SK-MEL-5 (cell line): ENCODE results near the gene VPS37C. TPM values are rescaled to one million over a fixed set of nuclear protein-coding genes. Genes with fewer than 3 reads are reported as not detected.
"Not testable (repeated sequence)": the region's sequence is repeated elsewhere in the genome, so short reads cannot be mapped to it uniquely, and the experiment has no call there.

ENCODE experiments used
- DNase-seq: peaks from one replicate; pipeline ENCODE4 v3.0.0-alpha.2; 2016; ENCODE audit warnings: low read depth, low spot score
- in situ Hi-C: cut with HindIII; loops from 2 replicates; pipeline ENCODE4 v1.10.0; 2016; ENCODE audit warnings: low sequenced_read_pairs, high pct_unique_total_duplicates, low pct_unique_long_range_greater_than_20kb
- total RNA-seq: library from RNA; depleted of rRNA; stranded (reverse); fragments of >200 nt; shearing (Covaris generic); gene quantifications from 2 replicates; pipeline ENCODE4 v1.2.3, GENCODE V29; 2014

VPS37C gene
- total RNA-seq, 1 experiment from 2014 or later, result 17.4 TPM

- DNase-seq, result no peak
- in situ Hi-C loops, result no loop called here
Measured at GRCh38 chr11:61183645-61184044, 22.4 kb upstream of the VPS37C start.

- in situ Hi-C loops, result no loop called here
- DNase-seq, result no peak
Measured at GRCh38 chr11:61181489-61181888, 20.3 kb upstream of the VPS37C start.

DNA sequence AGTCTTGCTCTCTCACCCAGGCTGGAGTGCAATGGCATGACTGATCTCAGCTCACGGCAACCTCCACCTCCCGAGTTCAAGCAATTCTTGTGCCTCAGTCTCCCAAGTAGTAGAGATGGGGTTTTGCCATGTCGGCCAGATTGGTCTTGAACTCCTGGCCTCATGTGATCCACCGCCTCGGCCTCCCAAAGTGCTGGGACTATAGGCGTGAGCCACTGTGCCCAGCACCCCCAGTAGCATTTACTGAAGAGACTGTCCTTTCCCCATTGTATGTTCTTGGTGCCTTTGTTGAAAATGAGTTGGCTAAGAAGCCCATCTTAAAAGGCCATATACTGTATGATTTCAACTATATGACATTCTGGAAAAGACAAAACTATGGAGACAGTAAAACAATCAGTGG, 19.0 kb upstream of the VPS37C start:
- in situ Hi-C loops, DNase-seq: not testable (repeated sequence)

DNA sequence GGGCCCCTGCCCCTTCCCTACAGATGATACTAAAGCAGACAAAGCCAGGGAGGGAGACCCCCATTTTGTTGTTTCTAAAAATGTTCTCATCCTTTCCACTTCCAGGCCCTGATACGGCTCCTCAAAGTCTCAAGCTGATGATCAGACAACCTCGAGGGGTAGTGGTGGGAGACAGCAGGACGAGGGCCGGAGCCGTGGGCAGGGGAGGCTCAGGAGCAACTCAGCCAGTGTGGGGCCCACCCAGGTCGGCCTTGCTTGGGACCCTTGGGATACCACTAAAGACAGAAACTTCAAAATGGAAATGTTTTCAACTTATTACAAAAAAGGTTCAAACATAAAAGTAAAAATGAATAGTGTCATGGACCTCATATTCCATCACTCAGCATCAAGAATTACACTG, 15.2 kb upstream of the VPS37C start:
- DNase-seq, result no peak
- in situ Hi-C loops, result no loop called here

DNA sequence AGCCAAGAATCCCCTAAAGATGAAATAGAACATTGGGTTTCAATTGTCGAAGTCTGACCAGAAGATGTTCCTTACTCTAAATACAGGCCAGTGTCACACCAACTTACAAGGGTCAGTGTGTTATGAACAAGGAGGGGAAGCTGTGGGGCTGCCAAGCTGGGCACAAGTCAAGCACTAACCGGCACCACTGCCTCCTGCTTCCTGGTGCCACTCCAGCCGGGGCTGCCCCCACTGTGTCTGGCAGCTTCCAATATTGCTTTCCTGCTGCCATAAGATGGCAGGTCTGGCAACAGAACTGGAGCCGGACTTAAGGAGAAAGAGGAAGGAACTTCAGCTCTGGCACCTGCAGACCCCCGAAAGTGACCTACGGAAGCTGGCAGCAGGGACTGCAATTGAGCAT, 13.7 kb upstream of the VPS37C start:
- in situ Hi-C loops, result no loop called here
- no peak for DNase-seq

DNA sequence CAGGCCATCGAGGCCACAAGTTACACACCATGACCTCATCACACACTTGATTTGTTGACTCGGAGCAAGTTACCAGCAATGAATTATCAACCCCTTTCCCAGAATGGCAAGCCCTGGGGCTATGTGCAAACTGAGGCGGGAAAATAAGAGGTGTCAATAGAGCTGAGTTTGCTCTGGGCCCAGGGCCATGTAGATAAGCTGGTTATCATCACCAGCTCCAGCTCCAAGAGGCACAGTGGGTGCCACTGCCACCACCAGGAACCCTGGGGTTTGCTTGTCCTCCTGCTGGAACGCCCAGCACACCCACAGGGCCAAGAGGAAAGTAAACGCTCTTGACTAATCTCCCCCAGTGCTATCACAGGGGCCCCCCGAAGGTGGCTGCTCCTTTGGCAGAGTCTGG, 13.0 kb upstream of the VPS37C start:
- in situ Hi-C loops, result no loop called here
- no peak for DNase-seq

GRCh38 chr11:61173456-61173855, 12.2 kb upstream of the VPS37C start:
- peak; percentile 61 for DNase-seq
- in situ Hi-C loops, result no loop called here

DNA sequence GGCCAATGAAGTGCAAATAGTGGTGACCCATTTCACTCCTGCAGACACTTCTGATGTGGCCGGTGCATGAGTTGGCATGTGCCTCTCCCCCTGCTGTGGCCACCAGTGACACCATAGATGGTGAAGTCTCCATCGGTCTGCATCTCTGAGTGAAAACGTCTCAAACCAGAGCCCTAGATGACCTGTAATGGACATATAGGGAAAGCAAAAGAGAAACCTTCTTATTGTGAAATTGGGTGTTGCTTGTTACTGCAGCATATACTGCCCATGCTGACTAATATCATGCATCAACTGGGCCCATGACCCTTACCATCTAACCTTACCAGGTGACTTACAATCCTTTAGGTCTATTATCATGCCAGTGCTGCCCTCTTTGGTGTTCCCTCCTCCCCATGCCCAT, 11.7 kb upstream of the VPS37C start:
- no peak for DNase-seq
- in situ Hi-C loops, result no loop called here

GRCh38 chr11:61172356-61172755, 11.1 kb upstream of the VPS37C start:
- DNase-seq, result no peak
- in situ Hi-C loops, result no loop called here

GRCh38 chr11:61171907-61172306, 10.7 kb upstream of the VPS37C start:
- DNase-seq, result no peak
- in situ Hi-C loops, result no loop called here

DNA sequence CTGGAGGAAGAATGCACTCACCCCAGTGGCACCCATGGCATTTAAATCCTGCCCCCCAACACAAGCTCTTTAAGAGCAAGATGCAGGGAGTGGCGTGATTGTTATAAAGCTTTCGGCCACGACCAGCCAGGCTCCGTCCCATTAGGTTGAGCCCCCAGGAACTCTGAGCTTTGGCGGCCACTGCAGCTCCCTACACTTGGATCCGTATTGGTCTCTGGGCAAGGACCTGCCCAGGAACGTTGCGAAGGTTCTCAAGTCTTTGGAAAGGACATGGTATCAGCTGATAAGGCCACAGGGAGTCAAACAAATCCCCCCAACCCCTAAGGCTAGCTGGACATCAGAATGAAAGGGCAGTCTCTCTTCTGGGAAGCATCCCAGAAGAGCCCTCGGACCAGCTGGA, 9.3 kb upstream of the VPS37C start:
- no peak for DNase-seq
- in situ Hi-C loops, result no loop called here

DNA sequence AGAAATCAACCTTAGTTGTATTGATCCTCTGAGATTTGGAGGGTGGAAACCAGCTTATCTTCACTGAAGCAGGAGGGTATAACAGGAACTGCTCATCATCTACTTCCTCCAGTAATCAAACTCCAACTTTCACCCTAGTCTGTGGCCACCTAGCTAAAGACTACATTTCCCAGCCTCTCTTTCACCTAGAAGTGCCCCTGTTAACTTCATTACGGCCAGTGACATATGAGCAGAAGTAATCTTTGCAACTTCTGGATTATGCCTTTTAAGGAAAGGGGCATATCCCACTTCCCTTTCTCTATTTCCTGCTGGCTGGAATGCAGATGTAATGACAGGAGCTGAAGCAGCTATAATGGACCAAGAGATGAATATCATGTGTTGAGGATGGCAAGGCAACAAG, 7.6 kb upstream of the VPS37C start:
- no peak for DNase-seq
- in situ Hi-C loops, result no loop called here

DNA sequence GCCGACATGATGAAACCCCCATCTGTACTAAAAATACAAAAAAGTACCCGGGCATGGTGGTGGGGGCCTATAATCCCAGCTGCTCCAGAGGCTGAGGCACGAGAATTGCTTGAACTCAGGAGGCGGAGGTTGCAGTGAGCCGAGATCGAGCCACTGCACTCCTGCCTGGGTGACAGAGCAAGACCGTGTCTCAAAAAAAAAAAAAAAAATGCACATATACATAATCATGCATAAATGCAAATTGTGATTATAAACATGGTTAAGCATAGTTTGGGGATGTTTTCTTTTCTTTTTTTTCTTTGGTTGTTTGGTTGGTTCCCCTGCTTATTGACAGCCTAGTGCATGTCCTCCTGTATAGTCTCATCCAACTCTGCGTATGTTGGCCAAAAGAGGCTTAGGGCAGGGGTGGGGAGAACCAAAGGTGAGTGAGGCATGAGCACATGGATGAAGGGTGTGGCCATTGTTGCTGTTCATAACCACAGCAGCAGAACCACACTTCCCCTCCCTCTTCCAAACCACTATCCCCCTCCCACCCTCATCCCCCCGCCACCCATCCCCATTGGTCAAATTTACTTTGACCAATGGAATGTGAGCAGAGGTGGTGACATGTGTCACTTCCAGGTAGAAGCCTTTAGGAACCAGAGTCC, 6.9 kb upstream of the VPS37C start:
- in situ Hi-C loops, result no loop called here
- DNase-seq, result no peak

DNA sequence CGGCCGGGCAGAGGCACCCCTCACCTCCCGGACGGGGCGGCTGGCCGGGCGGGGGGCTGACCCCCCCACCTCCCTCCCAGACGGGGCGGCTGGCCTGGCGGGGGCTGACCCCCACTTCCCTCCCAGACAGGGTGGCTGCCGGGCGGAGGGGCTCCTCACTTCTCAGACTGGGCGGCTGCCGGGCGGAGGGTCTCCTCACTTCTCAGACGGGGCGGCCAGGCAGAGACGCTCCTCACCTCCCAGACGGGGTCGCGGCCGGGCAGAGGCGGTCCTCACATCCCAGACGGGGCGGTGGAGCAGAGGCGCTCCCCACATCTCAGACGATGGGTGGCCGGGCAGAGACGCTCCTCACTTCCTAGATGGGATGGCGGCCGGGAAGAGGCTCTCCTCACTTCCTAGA, 5.1 kb upstream of the VPS37C start:
- in situ Hi-C loops, DNase-seq: not testable (repeated sequence)

DNA sequence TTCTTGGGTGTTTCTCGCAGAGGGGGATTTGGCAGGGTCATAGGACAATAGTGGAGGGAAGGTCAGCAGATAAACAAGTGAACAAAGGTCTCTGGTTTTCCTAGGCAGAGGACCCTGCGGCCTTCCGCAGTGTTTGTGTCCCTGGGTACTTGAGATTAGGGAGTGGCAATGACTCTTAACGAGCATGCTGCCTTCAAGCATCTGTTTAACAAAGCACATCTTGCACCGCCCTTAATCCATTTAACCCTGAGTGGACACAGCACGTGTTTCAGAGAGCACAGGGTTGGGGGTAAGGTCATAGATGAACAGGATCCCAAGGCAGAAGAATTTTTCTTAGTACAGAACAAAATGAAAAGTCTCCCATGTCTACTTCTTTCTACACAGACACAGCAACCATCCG, 4.6 kb upstream of the VPS37C start:
- DNase-seq, in situ Hi-C loops: not testable (repeated sequence)

GRCh38 chr11:61164606-61165424, 3.6 kb upstream of the VPS37C start:
- DNase-seq, result no peak
- in situ Hi-C loops, result no loop called here

DNA sequence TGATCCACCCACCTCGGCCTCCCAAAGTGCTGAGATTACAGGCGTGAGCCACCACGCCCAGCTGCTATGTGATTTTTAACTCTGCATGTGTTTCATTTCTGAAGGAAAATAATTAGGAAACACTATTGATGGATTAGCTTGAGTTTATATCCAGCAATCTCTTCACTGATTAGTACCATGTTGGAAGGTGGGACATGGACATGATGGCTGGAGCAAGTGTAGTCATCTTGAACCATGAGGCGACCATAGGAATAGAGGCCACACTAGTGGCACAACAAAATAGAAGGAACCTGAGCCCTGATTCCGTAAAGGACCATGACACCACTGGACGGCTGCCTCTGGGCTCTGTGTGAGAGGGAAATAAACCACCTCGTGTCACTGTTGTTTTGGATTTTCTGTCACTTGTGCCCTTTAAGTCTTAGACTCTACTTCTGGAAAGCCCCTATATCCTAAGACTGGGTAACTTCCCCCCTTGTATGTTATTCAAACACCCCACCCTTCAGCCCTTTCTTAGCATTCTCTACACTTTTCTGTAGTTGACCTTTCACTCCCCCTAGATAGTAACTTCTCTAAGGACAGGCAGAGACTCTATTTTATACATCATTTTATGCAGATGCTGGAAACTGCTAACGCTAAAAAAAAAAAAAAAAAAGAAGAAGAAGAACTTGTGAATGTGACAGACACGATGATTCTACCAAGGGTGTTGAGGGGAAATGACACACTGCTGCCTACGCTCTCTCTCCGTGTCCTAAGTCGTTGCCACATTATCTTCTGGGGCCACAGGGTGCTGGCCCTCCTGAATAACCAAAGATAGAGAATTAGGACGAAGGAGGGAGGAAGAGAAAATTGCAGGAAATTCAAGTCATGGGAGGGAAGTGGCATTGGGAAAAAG, 2.7 kb upstream of the VPS37C start:
- in situ Hi-C loops, result no loop called here
- DNase-seq, result no peak

GRCh38 chr11:61163021-61163420, 1.8 kb upstream of the VPS37C start:
- DNase-seq, result no peak
- in situ Hi-C loops, result no loop called here
